GM12878 (cell line): ENCODE results near the gene MAGEA9.
"Not testable (repeated sequence)": the region's sequence is repeated elsewhere in the genome, so short reads cannot be mapped to it uniquely, and the experiment has no call there.

ENCODE experiments used
- ESRRA ChIP-seq: IDR thresholded peaks from 2 replicates; pipeline ENCODE4 v1.6.1; 2012; ENCODE audit warnings: mild to moderate bottlenecking, low read length, improper control_type of control experiment
- TF ChIP-seq, protein P1 (sequence below), 3 experiments: IDR thresholded peaks in 2 of 3; conservative IDR thresholded peaks in 1 of 3; 2 replicates each; pipeline ENCODE4 v1.5.1; 2011; ENCODE audit warnings: low read depth in 3 of 3, low read length in 3 of 3, mild to moderate bottlenecking in 3 of 3, control low read depth in 2 of 3, moderate library complexity in 2 of 3, inconsistent platforms in 1 of 3, mixed read lengths in 1 of 3; ENCODE audit not compliant: control insufficient read depth in 2 of 3, insufficient read depth in 1 of 3; ENCODE audit errors: extremely low read depth in 1 of 3
- TF ChIP-seq, protein P2 (sequence below): IDR thresholded peaks from 2 replicates; pipeline ENCODE4 v1.6.1; 2012; ENCODE audit warnings: low read depth, low read length, improper control_type of control experiment

DNA sequence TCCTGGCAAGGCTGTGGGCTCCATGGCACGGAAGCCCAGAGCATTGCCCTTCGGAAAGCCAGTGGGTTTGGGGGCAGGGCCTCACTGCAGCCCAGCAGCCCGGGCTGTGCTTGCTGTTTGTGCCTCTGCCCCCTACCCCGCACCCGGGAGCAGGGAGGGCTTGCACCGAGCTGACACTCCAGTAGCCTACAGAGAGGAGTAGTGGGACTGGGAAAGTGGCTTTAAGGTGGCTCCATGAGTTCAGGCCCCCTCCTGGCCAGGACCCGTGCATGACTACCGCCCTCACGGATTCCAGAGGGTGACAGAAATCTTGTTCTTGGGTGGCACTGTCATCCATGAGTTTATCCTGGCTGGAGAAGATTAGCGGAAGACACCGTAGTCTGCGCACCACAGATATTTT, 11.4 kb upstream of the MAGEA9 start:
- TF ChIP-seq, protein P1, sequence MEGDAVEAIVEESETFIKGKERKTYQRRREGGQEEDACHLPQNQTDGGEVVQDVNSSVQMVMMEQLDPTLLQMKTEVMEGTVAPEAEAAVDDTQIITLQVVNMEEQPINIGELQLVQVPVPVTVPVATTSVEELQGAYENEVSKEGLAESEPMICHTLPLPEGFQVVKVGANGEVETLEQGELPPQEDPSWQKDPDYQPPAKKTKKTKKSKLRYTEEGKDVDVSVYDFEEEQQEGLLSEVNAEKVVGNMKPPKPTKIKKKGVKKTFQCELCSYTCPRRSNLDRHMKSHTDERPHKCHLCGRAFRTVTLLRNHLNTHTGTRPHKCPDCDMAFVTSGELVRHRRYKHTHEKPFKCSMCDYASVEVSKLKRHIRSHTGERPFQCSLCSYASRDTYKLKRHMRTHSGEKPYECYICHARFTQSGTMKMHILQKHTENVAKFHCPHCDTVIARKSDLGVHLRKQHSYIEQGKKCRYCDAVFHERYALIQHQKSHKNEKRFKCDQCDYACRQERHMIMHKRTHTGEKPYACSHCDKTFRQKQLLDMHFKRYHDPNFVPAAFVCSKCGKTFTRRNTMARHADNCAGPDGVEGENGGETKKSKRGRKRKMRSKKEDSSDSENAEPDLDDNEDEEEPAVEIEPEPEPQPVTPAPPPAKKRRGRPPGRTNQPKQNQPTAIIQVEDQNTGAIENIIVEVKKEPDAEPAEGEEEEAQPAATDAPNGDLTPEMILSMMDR (IDR thresholded peaks at IDR 0.05 in 2 of 3, conservative IDR thresholded peaks at IDR 0.05 in 1 of 3; ENCODE audit: control insufficient read depth in 2 of 3, extremely low read depth in 1 of 3, insufficient read depth in 1 of 3, low read depth in 3 of 3, low read length in 3 of 3) = not testable (repeated sequence)
- TF ChIP-seq ESRRA = not testable (repeated sequence)
- TF ChIP-seq, protein P2, sequence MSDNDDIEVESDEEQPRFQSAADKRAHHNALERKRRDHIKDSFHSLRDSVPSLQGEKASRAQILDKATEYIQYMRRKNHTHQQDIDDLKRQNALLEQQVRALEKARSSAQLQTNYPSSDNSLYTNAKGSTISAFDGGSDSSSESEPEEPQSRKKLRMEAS = not testable (repeated sequence)
